HG03159 (cell line): Measurements from ENCODE around the gene CRYGN.
A peak's percentile ranks its signal among the peaks of the same experiment; 100 is the strongest.

Experiments
- ATAC-seq: cut with Tn5 transposase; IDR thresholded peaks from one replicate; pipeline ENCODE4 v1.9.1; 2021; ENCODE audit warnings: mild to moderate bottlenecking, moderate library complexity; ENCODE audit not compliant: unreplicated experiment

CRYGN gene

DNA sequence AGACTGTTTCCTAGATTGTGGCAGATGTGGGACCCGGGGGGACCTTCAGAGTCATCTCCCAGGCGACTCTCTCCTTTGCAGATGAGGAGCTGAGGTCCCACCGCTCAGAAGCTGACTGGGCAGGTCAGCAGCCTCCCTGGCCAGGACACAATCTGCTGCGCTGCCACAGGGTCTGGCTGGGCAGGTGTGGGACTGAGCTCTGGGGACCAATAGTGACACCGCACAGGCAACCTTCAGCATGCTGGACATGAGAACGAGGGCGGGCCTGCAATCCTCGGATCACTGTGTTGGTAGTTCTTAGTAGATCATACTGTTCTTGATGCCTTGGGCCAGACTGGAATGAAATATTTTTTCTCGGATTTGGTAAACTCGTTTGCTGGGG is 20.5 kb upstream of the CRYGN start:
- no peak for ATAC-seq

DNA sequence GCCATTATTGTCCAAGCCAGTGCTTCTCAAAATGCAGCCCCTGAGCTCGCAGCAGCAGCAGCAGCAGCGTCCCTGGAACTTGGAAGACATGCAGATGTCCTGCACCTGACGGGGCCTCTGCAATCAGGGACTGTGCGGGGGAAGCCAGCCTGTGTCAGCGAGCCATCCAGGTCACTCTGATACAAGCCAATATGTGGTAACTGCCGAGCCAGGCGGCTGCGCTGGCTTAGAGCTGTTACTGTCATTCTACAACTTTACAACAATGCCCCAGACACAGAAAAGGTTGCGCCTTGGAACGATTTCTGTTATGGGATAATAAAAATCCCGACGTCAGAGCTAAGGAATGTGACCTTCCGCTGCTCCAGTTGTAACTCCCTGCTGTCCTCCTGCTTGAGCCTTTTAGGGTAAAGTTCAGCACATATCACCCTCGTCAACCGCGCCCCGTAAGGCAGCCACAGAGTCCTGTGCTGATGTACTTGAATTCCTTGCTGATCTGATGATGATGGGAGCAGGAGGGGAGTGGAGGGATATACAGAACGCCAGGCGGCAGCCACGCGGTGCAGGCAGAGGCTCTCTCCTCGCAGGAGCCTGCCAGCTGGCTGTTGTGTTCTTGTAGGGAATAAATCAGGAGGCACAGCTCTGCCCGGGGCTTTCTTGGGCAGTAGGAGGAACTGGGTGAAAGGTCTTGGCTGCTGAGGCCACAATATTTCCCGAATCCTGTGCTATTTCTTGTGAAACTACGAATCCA is 20.0 kb upstream of the CRYGN start:
- no peak for ATAC-seq

DNA sequence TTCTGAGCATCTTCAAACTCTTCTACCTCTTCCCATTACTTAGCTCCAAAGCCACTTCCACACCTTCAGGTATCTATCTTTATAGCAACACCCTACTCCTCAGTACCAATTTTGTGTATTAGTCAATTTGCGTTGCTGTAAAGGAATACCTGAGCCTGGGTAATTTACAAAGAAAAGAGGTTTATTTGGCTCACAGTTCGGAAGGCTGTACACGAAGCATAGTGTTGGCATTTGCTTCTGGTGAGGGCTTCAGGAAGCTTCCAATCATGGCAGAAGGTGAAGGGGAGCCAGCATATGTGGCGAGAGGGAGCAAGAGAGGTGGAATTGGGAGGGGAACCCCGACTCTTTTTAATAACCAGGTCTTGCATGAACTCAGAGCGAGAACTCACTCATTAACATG is 17.6 kb upstream of the CRYGN start:
- no peak for ATAC-seq

DNA sequence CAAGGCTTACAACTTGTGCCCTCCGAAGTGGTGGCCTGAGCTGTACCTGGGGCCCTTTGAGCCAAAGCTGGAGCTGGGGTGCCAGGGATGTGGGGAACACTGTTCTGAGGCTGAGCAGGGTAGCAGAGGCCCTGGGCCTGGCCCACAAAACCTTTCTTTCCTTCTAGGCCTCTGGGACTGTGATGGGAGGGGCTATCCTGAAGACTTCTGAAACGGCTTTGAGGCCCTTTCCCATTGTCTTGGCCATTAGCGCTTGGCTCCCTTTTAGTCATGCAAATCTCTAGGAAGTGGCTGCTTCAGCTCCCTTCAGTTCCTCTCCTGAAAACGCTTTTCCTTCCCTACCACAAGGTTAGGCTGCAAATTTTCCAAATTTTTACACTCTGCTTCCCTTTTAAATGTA is 16.8 kb upstream of the CRYGN start:
- ATAC-seq, result no peak

DNA sequence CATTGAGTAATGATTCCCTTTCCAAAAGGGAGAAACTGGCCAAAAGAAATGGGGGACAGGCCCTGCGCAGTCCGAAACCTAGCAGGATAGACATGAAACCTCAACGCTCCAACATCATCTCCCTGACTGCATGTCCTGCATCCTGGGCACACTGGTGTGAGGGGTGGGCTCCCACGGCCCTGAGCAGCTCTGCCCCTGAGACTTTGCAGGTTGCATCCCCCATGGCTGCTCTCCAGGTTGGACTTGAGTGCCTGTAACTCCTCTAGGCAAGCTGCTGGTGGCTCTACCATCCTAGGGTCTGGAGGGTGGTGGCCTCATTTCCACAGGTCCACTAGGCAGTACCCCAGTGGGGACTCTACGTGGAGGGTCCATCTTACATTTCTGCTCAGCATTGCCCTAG is 16.3 kb upstream of the CRYGN start:
- no peak for ATAC-seq

DNA sequence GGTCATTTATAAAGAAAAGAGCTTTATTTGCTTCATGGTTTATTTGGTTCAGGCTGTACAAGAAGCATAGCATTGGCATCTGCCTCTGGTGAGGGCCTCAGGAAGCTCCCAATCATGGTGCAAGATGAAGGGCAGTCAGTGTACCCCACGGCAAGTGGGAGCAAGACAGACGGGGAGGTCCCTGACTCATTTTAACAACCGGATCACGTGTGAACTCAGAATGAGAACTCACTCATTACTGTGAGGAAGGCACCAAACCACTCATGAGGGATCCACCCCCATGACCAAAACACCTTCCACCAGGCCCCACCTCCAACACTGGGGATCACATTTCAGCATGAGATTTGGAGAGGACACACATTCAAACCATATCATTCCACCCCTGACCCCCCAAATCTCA is 15.7 kb upstream of the CRYGN start:
- no peak for ATAC-seq

- ATAC-seq, result no peak
These were observed 15.1 kb upstream of the CRYGN start for GRCh38 chr7:151454932-151455530.

DNA sequence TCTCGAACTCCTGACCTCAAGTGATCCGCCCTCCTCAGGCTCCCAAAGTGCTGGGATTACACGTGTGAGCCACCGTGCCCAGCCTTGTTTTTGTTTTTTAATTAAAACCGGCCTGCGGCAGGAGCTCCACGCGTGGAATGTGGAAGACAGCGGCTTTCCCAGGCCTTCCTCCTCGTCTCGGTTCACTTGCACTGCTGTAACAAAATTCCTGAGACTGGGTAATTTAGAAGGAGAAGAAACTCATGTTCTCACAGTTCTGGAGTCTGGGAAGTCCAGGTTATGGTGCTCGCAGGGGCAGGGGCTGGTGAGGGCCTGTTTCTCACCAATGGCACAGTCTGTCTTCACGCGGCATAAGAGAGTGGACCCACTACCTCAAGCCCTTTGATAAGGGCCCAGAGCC is 14.4 kb upstream of the CRYGN start:
- ATAC-seq, result no peak

DNA sequence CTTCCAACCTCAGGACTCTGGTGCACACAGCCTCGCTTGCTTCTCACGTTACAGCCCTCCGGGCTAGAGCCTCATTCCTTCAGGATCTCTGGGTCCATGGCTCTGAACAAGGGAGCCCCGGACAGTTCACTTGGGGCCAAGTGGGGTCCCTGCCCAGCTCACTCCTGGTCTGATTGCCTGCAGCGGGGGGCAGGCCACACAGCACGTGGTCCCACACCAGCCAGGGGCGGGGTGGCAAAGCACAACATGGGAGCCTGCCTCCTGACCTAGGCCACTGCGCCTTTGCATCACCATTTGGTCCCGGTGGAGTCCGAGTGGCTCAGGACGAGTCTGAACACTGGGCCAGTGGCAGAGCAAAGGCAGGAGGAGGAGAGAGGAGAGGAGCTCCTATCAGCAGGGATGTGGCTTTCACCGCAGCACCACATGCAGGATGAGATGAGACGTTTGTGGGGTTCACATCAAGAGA is 13.4 kb upstream of the CRYGN start:
- ATAC-seq, result no peak

DNA sequence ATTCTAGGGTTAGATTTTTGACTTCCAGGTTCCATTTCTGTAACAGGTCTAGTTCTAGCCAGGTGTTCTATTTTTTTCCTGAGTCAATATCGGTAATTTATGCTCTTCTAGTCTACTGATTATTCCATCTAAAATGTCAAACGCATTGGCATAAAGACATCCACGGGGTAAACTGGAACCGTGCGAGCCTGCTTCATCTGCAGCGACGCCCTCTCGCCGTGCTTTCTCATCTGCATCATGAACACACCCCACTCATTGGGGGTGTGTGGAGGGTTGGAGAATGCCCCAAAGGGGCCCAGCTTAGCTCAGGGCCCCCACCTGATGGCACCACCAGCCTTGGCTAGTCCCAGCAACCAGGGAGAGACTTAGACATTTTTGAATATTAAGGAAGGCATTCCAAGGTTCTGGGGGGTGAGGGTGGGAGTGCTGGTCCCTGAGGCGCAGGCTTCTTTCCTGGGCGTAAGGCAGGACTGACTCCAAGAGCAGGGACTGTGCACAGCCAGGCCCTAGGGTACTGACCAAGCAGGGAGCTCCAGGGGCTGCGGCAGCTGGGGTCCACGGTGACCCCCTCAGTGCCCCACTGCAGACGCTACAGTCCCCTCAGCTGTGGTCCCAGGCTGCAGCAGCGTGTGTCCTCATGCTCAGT is 12.9 kb upstream of the CRYGN start:
- ATAC-seq, result no peak

GRCh38 chr7:151451626-151452571 is 12.0 kb upstream of the CRYGN start:
- no peak for ATAC-seq

- ATAC-seq, result no peak
These were observed 11.2 kb upstream of the CRYGN start for GRCh38 chr7:151451156-151451555.

GRCh38 chr7:151449990-151450389 is 10.0 kb upstream of the CRYGN start:
- ATAC-seq, result no peak

DNA sequence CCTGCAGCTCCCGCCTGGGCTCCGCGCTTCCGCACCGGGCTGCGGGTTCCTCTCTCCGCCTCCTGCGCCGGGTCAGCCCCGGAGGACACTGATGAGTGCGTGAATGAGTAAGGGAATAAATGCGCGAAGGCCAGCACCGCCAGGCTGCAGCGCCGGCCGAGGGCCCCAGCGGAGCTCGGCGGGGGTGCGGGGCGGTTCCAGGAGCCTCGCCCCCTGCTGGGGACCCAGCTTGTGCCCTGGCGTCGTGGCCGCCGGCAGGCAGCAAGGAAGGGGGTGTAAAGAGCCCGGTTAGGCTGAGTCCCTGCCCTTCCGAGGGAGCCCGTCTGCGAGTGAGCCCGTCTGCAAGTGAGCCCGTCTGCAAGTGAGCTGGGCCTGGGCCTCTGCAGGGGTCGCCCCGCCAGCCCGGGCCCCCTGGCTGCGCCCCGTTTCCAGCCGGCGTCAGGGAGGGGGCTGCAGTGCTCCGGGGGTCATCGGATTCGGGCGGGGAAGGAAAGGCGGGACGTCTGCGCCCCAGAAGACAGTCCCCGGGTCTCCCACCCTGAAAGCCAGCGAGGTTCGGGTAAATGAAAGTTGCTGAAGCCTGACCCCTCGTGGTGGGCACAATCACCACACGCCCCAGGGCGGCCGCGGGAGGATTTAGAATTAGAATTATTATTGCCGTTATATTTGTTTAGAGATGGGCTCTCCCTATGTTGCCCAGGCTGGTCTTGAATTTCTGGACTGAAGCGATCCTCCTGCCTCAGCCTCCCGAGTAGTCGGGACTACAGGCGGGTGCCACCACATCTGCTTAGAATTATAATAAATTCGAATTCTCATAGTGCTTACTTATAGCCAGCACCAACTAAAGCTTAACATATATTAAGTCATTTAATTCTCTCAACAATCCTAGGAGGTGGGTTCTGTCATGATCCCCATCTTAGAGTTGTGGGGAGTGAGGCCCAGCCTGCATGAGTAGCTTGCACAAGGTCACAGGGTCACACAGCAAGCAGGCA is 8.6 kb upstream of the CRYGN start:
- peak; percentile 70 for ATAC-seq

- ATAC-seq, result no peak
These were observed 7.9 kb upstream of the CRYGN start for GRCh38 chr7:151447901-151448260.

DNA sequence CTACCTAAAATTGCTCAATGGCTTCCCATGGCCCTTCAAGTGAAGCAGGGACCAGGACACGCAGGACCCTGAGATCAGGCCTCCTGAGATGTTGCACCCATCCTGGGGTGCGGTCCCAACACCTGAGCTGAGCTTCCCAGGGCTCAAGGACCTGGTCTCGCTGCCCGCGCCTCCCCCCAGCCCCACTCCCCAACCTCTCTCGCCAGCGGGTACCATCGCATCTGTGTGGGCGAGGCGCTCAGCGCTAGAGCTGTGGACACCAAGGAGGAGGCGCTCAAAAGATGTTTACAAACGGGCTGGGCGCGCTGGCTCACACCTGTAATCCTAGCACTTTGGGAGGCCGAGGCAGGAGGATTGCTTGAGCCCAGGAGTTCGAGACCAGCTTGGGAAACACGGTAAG is 7.4 kb upstream of the CRYGN start:
- ATAC-seq, result no peak

DNA sequence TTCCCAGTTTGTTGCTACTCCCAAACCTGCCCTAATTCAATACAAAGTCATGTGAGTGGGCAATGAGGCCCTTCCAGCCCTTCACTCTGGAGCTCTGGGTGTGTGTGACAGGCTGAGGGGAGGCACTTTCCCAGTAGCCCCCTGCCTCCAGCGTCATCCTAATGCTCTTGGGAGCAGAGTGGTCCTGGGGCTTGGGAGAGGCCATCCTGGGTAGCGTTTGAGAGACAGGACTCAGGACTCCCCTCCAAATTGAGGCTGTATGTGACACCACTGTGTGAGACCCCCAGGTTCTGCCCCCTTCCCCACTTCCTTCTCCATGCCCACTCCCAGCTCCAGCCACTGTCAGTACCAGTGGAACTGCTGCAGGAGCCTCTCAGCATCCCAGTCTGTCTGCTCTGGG is 6.5 kb upstream of the CRYGN start:
- no peak for ATAC-seq

GRCh38 chr7:151444632-151445031 is 4.7 kb upstream of the CRYGN start:
- no peak for ATAC-seq

GRCh38 chr7:151442776-151443496 is 3.0 kb upstream of the CRYGN start:
- no peak for ATAC-seq
